MG63 (cell line): ENCODE measurements around the gene TCF21. TPM values are rescaled to one million over a fixed set of nuclear protein-coding genes. Genes with fewer than 3 reads are reported as not detected.
"Not testable (repeated sequence)": the region's sequence is repeated elsewhere in the genome, so short reads cannot be mapped to it uniquely, and the experiment has no call there.

Experiments used
- DNase-seq: peaks from one replicate; pipeline ENCODE4 v3.0.0-alpha.2; 2020
- H3K27me3 ChIP-seq: fragments of 250-450 bp; sonication (Bioruptor Pico); 2 replicates; pipeline ENCODE4 v1.5.1; 2020; ENCODE audit warnings: mild to moderate bottlenecking, moderate library complexity
- H3K36me3 ChIP-seq: fragments of 250-450 bp; sonication (Bioruptor Pico); 2 replicates; pipeline ENCODE4 v1.5.1; 2020; ENCODE audit warnings: mild to moderate bottlenecking, moderate library complexity
- H3K4me3 ChIP-seq: fragments of 250-450 bp; sonication (Bioruptor Pico); 2 replicates; pipeline ENCODE4 v1.5.1; 2020; ENCODE audit warnings: mild to moderate bottlenecking, moderate library complexity
- H3K9me3 ChIP-seq: fragments of 250-450 bp; sonication (Bioruptor Pico); 2 replicates; pipeline ENCODE4 v1.5.1; 2020; ENCODE audit warnings: mild to moderate bottlenecking, moderate library complexity
- total RNA-seq: library from RNA; depleted of rRNA; stranded (reverse); fragments of >200 nt; shearing (Covaris generic); gene quantifications from 2 replicates; pipeline ENCODE4 v1.2.3, GENCODE V29; 2014; ENCODE audit warnings: low replicate concordance

The TCF21 gene
- total RNA-seq, 1 experiment from 2014 or later, result 33.2 TPM

GRCh38 chr6:133898263-133898662 lies 9.3 kb downstream of the TCF21 start:
- Histone ChIP-seq H3K4me3 (no peak overlapping the region), H3K9me3 (no peaks in the 10 kb centered on the region), H3K27me3 (no peaks in the 10 kb centered on the region), H3K36me3 (peaks cover 74% of the 10 kb centered on the region)
- DNase-seq, result no peak

GRCh38 chr6:133899556-133899955 lies 10.6 kb downstream of the TCF21 start:
- Histone ChIP-seq H3K9me3 (no peaks in the 10 kb centered on the region), H3K36me3 (peaks cover 74% of the 10 kb centered on the region), H3K4me3 (no peak overlapping the region), H3K27me3 (no peaks in the 10 kb centered on the region)
- DNase-seq, result peak; percentile 91

- H3K4me3 ChIP-seq, result no peak overlapping the region
- H3K9me3 ChIP-seq, result no peaks in the 10 kb centered on the region
- DNase-seq, result no peak
- H3K27me3 ChIP-seq, result no peaks in the 10 kb centered on the region
- H3K36me3 ChIP-seq, result peaks cover 83% of the 10 kb centered on the region
Observed at GRCh38 chr6:133903855-133904254, 14.9 kb downstream of the TCF21 start.

GRCh38 chr6:133906050-133906449 lies 17.1 kb downstream of the TCF21 start:
- Histone ChIP-seq H3K36me3 (peaks cover 89% of the 10 kb centered on the region), H3K9me3 (peaks cover 3% of the 10 kb centered on the region; the same call in 1 of the 2 replicates), H3K4me3 (no peak overlapping the region), H3K27me3 (no peaks in the 10 kb centered on the region)
- DNase-seq, result no peak

- Histone ChIP-seq H3K27me3 (no peaks in the 10 kb centered on the region), H3K9me3 (peaks cover 12% of the 10 kb centered on the region)
Observed at GRCh38 chr6:133916650-133917151, 27.8 kb downstream of the TCF21 start.

GRCh38 chr6:133917781-133918180 lies 28.9 kb downstream of the TCF21 start:
- Histone ChIP-seq H3K4me3 (no peak overlapping the region), H3K27me3 (no peaks in the 10 kb centered on the region), H3K9me3 (peaks cover 9% of the 10 kb centered on the region), H3K36me3 (peaks cover 12% of the 10 kb centered on the region)
- no peak for DNase-seq

More at GRCh38 chr6:133916650-133917151, 27.8 kb downstream of the TCF21 start:
- DNase-seq, result peak; percentile 87
- no peak overlapping the region for H3K4me3 ChIP-seq
- H3K36me3 ChIP-seq, result peaks cover 16% of the 10 kb centered on the region

- DNase-seq, result peak; percentile 51
Observed at GRCh38 chr6:133918208-133918930, 29.5 kb downstream of the TCF21 start.

GRCh38 chr6:133919362-133919761 lies 30.4 kb downstream of the TCF21 start:
- no peak for DNase-seq
- H3K9me3 ChIP-seq, result no peaks in the 10 kb centered on the region
- H3K4me3 ChIP-seq, result no peak overlapping the region
- peaks cover 2% of the 10 kb centered on the region; the same call in 1 of the 2 replicates for H3K36me3 ChIP-seq
- no peaks in the 10 kb centered on the region for H3K27me3 ChIP-seq

More at GRCh38 chr6:133918208-133918930, 29.5 kb downstream of the TCF21 start:
- Histone ChIP-seq H3K27me3 (no peaks in the 10 kb centered on the region), H3K4me3 (no peak overlapping the region), H3K9me3 (peaks cover 5% of the 10 kb centered on the region), H3K36me3 (peaks cover 8% of the 10 kb centered on the region)

- no peaks in the 10 kb centered on the region for H3K27me3 ChIP-seq
- no peaks in the 10 kb centered on the region for H3K36me3 ChIP-seq
- no peak overlapping the region for H3K4me3 ChIP-seq
- DNase-seq, result peak; percentile 70
- H3K9me3 ChIP-seq, result no peaks in the 10 kb centered on the region
Observed at GRCh38 chr6:133921249-133921859, 32.4 kb downstream of the TCF21 start.

- H3K36me3 ChIP-seq, result no peaks in the 10 kb centered on the region
- DNase-seq, result peak; percentile 32
- no peaks in the 10 kb centered on the region for H3K9me3 ChIP-seq
- no peak overlapping the region for H3K4me3 ChIP-seq
- H3K27me3 ChIP-seq, result no peaks in the 10 kb centered on the region
Observed at GRCh38 chr6:133923938-133924593, 35.2 kb downstream of the TCF21 start.

- H3K27me3 ChIP-seq, H3K36me3 ChIP-seq, H3K9me3 ChIP-seq, H3K4me3 ChIP-seq, DNase-seq: not testable (repeated sequence)
Observed at GRCh38 chr6:133931221-133931620, 42.3 kb downstream of the TCF21 start.

GRCh38 chr6:133936352-133936751 lies 47.4 kb downstream of the TCF21 start:
- H3K36me3 ChIP-seq, DNase-seq, H3K9me3 ChIP-seq, H3K27me3 ChIP-seq, H3K4me3 ChIP-seq: not testable (repeated sequence)

GRCh38 chr6:133937909-133938308 lies 49.0 kb downstream of the TCF21 start:
- H3K36me3 ChIP-seq, result no peaks in the 10 kb centered on the region; the same call in 1 of the 2 replicates
- H3K4me3 ChIP-seq, result no peak overlapping the region
- DNase-seq, result no peak
- no peaks in the 10 kb centered on the region for H3K27me3 ChIP-seq
- H3K9me3 ChIP-seq, result peaks cover 9% of the 10 kb centered on the region

- Histone ChIP-seq H3K4me3 (no peak overlapping the region), H3K27me3 (no peaks in the 10 kb centered on the region), H3K9me3 (peaks cover 9% of the 10 kb centered on the region), H3K36me3 (no peaks in the 10 kb centered on the region; the same call in 1 of the 2 replicates)
- DNase-seq, result no peak
Observed at GRCh38 chr6:133938533-133938932, 49.6 kb downstream of the TCF21 start.

GRCh38 chr6:133939778-133940667 lies 51.1 kb downstream of the TCF21 start:
- Histone ChIP-seq H3K4me3 (no peak overlapping the region), H3K36me3 (no peaks in the 10 kb centered on the region; the same call in 1 of the 2 replicates), H3K27me3 (no peaks in the 10 kb centered on the region), H3K9me3 (peaks cover 7% of the 10 kb centered on the region)
- no peak for DNase-seq
